ENCODE data around the gene ECEL1. TPM values are rescaled to one million over a fixed set of nuclear protein-coding genes. Genes with fewer than 3 reads are reported as not detected.
A peak's percentile ranks its signal among the peaks of the same experiment; 100 is the strongest.

ECEL1 gene
- total and polyA plus RNA-seq, 5 donors, result 0.05 to 0.25 TPM; not detected in 3

- Histone ChIP-seq H3K4me1 (ENCODE audit: control insufficient read depth, insufficient read depth, low read length) (no peaks in the 10 kb centered on the region), H3K4me3 (ENCODE audit: low read length) (no peak overlapping the region), H3K9me3 (ENCODE audit: control insufficient read depth, low read length) (no peaks in the 10 kb centered on the region), H3K27ac (ENCODE audit: low read length) (no peak overlapping the region), H3K27me3 (ENCODE audit: control insufficient read depth, insufficient read depth) (no peaks in the 10 kb centered on the region)
- intact Hi-C loops (cut with DNase I), result no loop called here
- no peak for ATAC-seq
- no peak for DNase-seq
- WGBS, result 68% methylated on average over 7 of the region's 7 CpGs
Measured at GRCh38 chr2:232466221-232466620, 21.4 kb downstream of the ECEL1 start.

GRCh38 chr2:232465061-232465460 lies 22.6 kb downstream of the ECEL1 start:
- H3K27me3 ChIP-seq (ENCODE audit: control insufficient read depth, insufficient read depth), result no peaks in the 10 kb centered on the region
- no peak overlapping the region for H3K4me3 ChIP-seq (ENCODE audit: low read length)
- no peaks in the 10 kb centered on the region for H3K9me3 ChIP-seq (ENCODE audit: control insufficient read depth, low read length)
- WGBS, result 72% methylated on average over 6 of the region's 6 CpGs
- H3K27ac ChIP-seq (ENCODE audit: low read length), result no peak overlapping the region
- intact Hi-C loops (cut with DNase I), result no loop called here
- ATAC-seq (no peak), DNase-seq (no peak)
- no peaks in the 10 kb centered on the region for H3K4me1 ChIP-seq (ENCODE audit: control insufficient read depth, insufficient read depth, low read length)

- ATAC-seq, result no peak
- no peak overlapping the region for H3K4me3 ChIP-seq (ENCODE audit: low read length)
- no peaks in the 10 kb centered on the region for H3K27me3 ChIP-seq (ENCODE audit: control insufficient read depth, insufficient read depth)
- intact Hi-C loops (cut with DNase I), result no loop called here
- no peak for DNase-seq
- no peak overlapping the region for H3K27ac ChIP-seq (ENCODE audit: low read length)
- H3K9me3 ChIP-seq (ENCODE audit: control insufficient read depth, low read length), result no peaks in the 10 kb centered on the region
- no peaks in the 10 kb centered on the region for H3K4me1 ChIP-seq (ENCODE audit: control insufficient read depth, insufficient read depth, low read length)
- WGBS, result 83% methylated on average over 3 of the region's 3 CpGs
Measured at GRCh38 chr2:232464544-232464885, 23.1 kb downstream of the ECEL1 start.

DNA sequence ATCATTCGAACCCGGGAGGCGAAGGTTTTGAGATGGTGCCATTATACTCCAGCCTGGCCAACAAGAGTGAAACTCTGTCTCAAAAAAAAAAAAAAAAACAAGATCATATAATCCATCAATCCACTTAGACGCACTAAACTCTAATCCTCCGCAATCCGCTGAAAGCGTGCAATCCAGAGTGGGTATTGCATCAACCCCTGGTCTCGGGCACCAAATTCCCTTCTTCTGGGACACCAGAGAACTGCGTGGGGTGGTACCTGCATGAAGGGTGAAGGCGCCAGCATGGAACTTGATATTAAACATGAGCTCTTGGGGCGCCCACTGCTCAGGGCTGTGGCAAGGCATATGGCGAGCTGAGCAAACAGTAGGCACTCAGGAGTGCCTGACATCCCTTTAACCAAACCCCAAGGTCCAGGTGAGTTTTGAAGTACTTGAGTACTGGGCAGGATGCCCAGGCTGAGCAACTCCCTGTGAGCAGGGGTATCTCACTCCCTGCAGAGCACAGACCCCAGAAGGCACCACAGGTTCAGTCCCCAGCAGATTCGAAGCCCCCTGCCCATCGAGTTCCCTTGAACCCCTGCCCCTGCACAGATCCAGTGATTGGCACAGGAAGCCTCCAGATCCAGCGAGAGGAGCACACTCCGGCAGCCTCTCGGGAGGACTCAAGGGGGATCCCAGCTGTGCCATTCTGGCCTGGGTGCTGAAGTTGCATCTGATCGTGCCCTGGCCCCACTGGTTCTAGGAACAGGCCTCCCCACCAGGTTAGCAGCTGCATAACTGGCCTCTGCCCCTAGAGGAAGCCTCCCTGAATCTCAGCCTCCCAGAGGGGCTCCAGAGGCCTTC lies 23.7 kb downstream of the ECEL1 start:
- Histone ChIP-seq H3K27ac (ENCODE audit: low read length) (no peak overlapping the region), H3K9me3 (ENCODE audit: control insufficient read depth, low read length) (no peaks in the 10 kb centered on the region), H3K4me1 (ENCODE audit: control insufficient read depth, insufficient read depth, low read length) (no peaks in the 10 kb centered on the region), H3K27me3 (ENCODE audit: control insufficient read depth, insufficient read depth) (no peaks in the 10 kb centered on the region), H3K4me3 (ENCODE audit: low read length) (no peak overlapping the region)
- no peak for DNase-seq
- WGBS, result 85% methylated on average over 18 of the region's 18 CpGs
- peak in 1 of 2 donors; percentile 22 for ATAC-seq
- intact Hi-C loops (cut with DNase I), result no loop called here

- 72% methylated on average over 2 of the region's 2 CpGs for WGBS
- intact Hi-C loops (cut with DNase I), result no loop called here
Measured at GRCh38 chr2:232460171-232460570, 27.5 kb downstream of the ECEL1 start.

GRCh38 chr2:232459419-232460035 lies 28.1 kb downstream of the ECEL1 start:
- DNase-seq (no peak), ATAC-seq (no peak)
- no peaks in the 10 kb centered on the region for H3K27me3 ChIP-seq (ENCODE audit: control insufficient read depth, insufficient read depth)
- H3K4me1 ChIP-seq (ENCODE audit: control insufficient read depth, insufficient read depth, low read length), result no peaks in the 10 kb centered on the region
- no peak overlapping the region for H3K27ac ChIP-seq (ENCODE audit: low read length)
- H3K4me3 ChIP-seq (ENCODE audit: low read length), result no peak overlapping the region
- 83% methylated on average over 11 of the region's 11 CpGs for WGBS
- intact Hi-C loops (cut with DNase I), result no loop called here
- no peaks in the 10 kb centered on the region for H3K9me3 ChIP-seq (ENCODE audit: control insufficient read depth, low read length)

More at GRCh38 chr2:232460171-232460570, 27.5 kb downstream of the ECEL1 start:
- H3K27me3 ChIP-seq (ENCODE audit: control insufficient read depth, insufficient read depth), result no peaks in the 10 kb centered on the region
- no peaks in the 10 kb centered on the region for H3K4me1 ChIP-seq (ENCODE audit: control insufficient read depth, insufficient read depth, low read length)
- ATAC-seq (no peak), DNase-seq (no peak)
- H3K27ac ChIP-seq (ENCODE audit: low read length), result no peak overlapping the region
- no peak overlapping the region for H3K4me3 ChIP-seq (ENCODE audit: low read length)
- no peaks in the 10 kb centered on the region for H3K9me3 ChIP-seq (ENCODE audit: control insufficient read depth, low read length)

DNA sequence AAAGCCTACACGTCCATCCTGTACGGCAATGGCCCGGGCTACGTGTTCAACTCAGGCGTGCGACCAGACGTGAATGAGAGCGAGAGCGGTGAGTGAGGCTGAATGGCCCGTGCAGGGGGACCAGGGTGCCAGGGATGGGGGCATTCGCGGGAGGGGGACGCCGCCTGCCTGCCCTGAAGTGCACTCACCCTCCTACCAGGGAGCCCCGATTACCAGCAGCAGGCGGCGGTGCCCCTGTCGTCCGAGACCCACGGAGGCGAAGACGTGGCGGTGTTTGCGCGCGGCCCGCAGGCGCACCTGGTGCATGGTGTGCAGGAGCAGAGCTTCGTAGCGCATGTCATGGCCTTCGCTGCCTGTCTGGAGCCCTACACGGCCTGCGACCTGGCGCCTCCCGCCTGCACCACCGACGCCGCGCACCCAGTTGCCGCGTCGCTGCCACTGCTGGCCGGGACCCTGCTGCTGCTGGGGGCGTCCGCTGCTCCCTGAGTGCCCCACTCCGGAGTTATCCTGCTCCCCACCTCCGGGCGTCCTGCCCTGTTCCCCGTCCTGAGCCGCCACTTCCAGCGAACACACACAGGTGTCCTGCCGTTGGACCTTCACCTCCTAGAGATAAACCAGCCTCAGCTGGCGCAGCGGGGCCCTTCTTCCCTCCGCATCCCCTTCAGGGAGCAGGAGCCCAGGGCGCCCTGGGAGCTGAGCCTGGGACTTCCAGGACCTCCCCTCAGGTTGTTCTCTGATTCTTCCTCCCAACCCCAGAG lies 28.8 kb downstream of the ECEL1 start:
- ATAC-seq (no peak), DNase-seq (no peak)
- no peaks in the 10 kb centered on the region for H3K27me3 ChIP-seq (ENCODE audit: control insufficient read depth, insufficient read depth)
- WGBS, result 45% methylated on average over 56 of the region's 56 CpGs
- H3K9me3 ChIP-seq (ENCODE audit: control insufficient read depth, low read length), result no peaks in the 10 kb centered on the region
- H3K27ac ChIP-seq (ENCODE audit: low read length), result no peak overlapping the region
- no peaks in the 10 kb centered on the region for H3K4me1 ChIP-seq (ENCODE audit: control insufficient read depth, insufficient read depth, low read length)
- no peak overlapping the region for H3K4me3 ChIP-seq (ENCODE audit: low read length)
- intact Hi-C loops (cut with DNase I), result no loop called here

- Histone ChIP-seq H3K4me1 (ENCODE audit: control insufficient read depth, insufficient read depth, low read length) (no peaks in the 10 kb centered on the region), H3K4me3 (ENCODE audit: low read length) (no peak overlapping the region), H3K9me3 (ENCODE audit: control insufficient read depth, low read length) (no peaks in the 10 kb centered on the region), H3K27ac (ENCODE audit: low read length) (no peak overlapping the region), H3K27me3 (ENCODE audit: control insufficient read depth, insufficient read depth) (no peaks in the 10 kb centered on the region)
- WGBS, result 87% methylated on average over 25 of the region's 25 CpGs
- intact Hi-C loops (cut with DNase I), result no loop called here
- ATAC-seq (no peak), DNase-seq (no peak)
Measured at GRCh38 chr2:232458051-232458660, 29.5 kb downstream of the ECEL1 start.

DNA sequence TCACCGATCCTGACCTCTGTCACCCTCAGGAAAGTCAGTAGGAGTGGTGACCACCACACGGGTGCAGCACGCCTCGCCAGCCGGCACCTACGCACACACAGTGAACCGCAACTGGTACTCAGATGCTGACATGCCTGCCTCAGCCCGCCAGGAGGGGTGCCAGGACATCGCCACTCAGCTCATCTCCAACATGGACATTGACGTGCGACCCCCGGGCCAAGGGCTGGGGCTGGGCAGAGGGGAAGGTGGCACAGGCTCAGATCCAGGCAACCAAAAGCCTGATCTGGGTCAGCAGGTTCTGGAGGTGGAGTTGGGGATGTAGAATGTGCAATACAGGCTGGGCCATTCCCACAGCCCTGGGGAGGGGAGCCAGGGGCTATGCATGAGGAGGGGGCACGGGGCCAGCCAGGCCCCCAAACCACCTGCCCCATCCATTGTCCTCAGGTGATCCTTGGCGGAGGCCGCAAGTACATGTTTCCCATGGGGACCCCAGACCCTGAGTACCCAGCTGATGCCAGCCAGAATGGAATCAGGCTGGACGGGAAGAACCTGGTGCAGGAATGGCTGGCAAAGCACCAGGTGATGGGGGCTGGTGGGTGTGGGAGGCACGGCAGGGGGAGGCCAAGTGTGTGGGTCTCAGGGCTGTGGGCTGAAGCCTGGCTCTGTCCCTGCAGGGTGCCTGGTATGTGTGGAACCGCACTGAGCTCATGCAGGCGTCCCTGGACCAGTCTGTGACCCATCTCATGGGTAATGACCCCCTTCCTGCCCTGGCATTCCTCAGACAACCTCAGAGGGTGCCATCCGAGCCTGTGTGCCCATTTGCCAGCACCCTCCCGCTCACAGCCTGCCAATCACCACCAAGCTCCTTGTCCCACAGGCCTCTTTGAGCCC lies 30.3 kb downstream of the ECEL1 start:
- no peak for ATAC-seq
- Histone ChIP-seq H3K27ac (ENCODE audit: low read length) (no peak overlapping the region), H3K4me1 (ENCODE audit: control insufficient read depth, insufficient read depth, low read length) (no peaks in the 10 kb centered on the region), H3K9me3 (ENCODE audit: control insufficient read depth, low read length) (no peaks in the 10 kb centered on the region), H3K4me3 (ENCODE audit: low read length) (no peak overlapping the region), H3K27me3 (ENCODE audit: control insufficient read depth, insufficient read depth) (no peaks in the 10 kb centered on the region)
- 84% methylated on average over 21 of the region's 21 CpGs for WGBS
- intact Hi-C loops (cut with DNase I), result no loop called here
- DNase-seq, result no peak

DNA sequence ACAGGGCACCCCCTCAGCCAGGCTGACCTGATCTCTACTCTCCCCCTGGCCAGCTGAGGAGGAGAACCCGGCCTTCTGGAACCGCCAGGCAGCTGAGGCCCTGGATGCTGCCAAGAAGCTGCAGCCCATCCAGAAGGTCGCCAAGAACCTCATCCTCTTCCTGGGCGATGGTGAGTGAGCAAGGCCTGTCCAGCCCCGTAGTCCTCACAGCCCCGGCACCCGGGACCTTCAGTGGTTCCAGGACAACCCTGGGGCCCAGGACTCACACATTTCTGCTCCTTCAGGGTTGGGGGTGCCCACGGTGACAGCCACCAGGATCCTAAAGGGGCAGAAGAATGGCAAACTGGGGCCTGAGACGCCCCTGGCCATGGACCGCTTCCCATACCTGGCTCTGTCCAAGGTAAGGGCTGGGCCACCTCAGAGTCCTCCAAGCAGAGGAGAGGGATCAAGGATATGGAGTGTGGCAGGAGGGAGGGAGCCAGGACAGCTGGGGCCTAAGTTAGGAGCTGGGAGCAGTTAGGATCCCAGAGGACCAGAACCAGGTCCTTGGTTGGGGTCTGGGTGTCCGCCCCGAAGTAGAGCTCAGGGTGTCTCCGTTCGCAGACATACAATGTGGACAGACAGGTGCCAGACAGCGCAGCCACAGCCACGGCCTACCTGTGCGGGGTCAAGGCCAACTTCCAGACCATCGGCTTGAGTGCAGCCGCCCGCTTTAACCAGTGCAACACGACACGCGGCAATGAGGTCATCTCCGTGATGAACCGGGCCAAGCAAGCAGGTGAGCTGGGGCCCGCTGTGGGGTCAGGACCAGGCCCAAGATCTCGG lies 31.1 kb downstream of the ECEL1 start:
- DNase-seq, result no peak
- Histone ChIP-seq H3K4me1 (ENCODE audit: control insufficient read depth, insufficient read depth, low read length) (no peaks in the 10 kb centered on the region), H3K4me3 (ENCODE audit: low read length) (no peak overlapping the region), H3K27ac (ENCODE audit: low read length) (no peak overlapping the region), H3K27me3 (ENCODE audit: control insufficient read depth, insufficient read depth) (no peaks in the 10 kb centered on the region), H3K9me3 (ENCODE audit: control insufficient read depth, low read length) (no peaks in the 10 kb centered on the region)
- 90% methylated on average over 27 of the region's 27 CpGs for WGBS
- ATAC-seq, result no peak
- intact Hi-C loops (cut with DNase I), result no loop called here
